ENCODE data around the gene FMR1.

DNA sequence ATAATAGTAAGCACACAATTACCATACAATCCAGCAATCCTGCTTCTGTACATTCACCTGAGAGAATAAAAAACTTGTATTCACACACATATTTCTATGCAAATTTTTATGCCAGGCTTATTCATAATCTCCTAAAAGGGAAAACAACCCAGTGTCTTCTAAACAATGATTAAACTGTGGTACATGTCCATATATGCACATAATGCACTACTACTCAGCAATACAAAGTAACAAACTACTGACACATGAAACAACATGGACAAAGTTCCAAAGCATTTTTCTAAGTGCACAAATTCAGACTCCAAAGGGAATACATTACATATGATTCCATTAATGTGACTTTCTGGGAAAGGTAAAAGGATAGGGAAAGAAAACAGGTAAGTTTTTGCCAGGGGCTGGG is 18.0 kb upstream of the FMR1 start:
- TF ChIP-seq EZH2phosphoT487 (conservative IDR thresholded peaks at IDR 0.05; ENCODE audit: low read length) (no peak), CTCF (IDR thresholded peaks at IDR 0.05; ENCODE audit: insufficient read depth, low read length, poor library complexity, severe bottlenecking) (no peak)

Data from SU-DHL-6 (cell line).